PFSK-1 (cell line): Measurements from ENCODE around the gene EXOC7.

ENCODE experiments used
- FOXP2 ChIP-seq: optimal IDR thresholded peaks from 2 replicates; pipeline ENCODE3; 2011; ENCODE audit warnings: borderline replicate concordance, control low read depth, inconsistent platforms; ENCODE audit not compliant: insufficient read depth; ENCODE audit errors: extremely low read length, extremely low read depth
- POLR2AphosphoS5 ChIP-seq: IDR thresholded peaks from 2 replicates; pipeline ENCODE4 v1.6.1; 2012; ENCODE audit warnings: low read depth, mild to moderate bottlenecking, control low read depth, low read length, moderate library complexity
- REST ChIP-seq, 2 experiments: IDR thresholded peaks; 2 replicates each; pipeline versions ENCODE4 v1.6.1 to v1.8.0; 2011 to 2012; ENCODE audit warnings: low read depth in 2 of 2, low read length in 2 of 2, control low read depth in 1 of 2, inconsistent platforms in 1 of 2, mild to moderate bottlenecking in 1 of 2, moderate library complexity in 1 of 2; ENCODE audit not compliant: insufficient read depth in 1 of 2
- SIN3A ChIP-seq: IDR thresholded peaks from 2 replicates; pipeline ENCODE4 v1.6.1; 2012; ENCODE audit warnings: mild to moderate bottlenecking, low read length, moderate library complexity, borderline replicate concordance; ENCODE audit not compliant: insufficient read depth
- TAF1 ChIP-seq: IDR thresholded peaks from 2 replicates; pipeline ENCODE4 v1.6.1; 2012; ENCODE audit warnings: low read length, control low read depth, borderline replicate concordance; ENCODE audit not compliant: insufficient read depth

EXOC7 gene

DNA sequence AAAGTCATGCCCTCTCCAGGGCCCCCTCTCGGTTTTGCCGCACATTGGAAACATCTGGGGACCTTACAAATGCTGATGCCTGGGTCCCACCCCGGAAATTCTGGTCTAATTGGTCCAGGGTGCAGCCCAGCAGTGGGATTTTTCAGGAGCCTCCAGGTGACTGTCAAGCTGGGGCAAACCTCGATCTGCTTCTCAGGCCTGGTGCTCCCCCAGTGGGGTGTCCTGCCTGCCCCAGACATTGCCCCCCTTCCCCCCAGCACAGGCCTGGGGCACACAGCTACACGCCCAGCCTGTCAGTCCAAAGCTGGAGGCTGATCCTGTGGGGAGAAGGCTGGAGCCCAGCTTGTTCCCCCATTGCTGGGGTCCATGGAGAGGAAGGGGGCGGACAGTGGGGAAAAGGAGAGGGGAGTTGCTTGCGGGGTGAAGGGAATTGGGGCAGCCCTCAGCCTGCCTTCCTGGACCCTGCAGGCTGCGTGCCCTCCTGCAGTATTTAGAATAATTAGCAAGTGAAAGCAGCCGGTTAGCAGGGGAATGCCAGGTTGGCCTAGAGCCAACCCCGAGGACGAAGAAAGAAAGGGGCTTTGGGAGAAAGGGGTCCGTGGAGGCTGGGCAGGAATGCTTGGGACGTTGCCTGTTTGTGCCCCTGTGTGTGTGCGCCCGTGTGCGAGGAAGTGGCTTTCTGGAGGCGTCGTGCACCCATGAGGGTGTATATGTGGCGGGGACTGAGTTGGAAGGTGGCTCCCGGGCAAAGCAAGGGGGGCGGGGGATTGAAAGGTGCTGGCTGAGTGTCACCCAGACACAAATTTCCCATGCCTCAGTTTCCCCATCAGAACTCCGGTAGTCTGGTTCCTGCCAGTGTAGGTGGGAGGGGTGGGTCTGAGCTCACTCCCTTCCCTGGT is 31.6 kb upstream of the EXOC7 start:
- TF ChIP-seq REST (IDR thresholded peaks at IDR 0.05; ENCODE audit: insufficient read depth in 1 of 2, low read depth in 2 of 2, low read length in 2 of 2) (no peak), FOXP2 (no peak), POLR2AphosphoS5 (no peak), TAF1 (no peak)

GRCh38 chr17:76132574-76133338 is 29.2 kb upstream of the EXOC7 start:
- TF ChIP-seq POLR2AphosphoS5 (no peak), SIN3A (no peak), FOXP2 (no peak), TAF1 (no peak), REST (IDR thresholded peaks at IDR 0.05; ENCODE audit: insufficient read depth in 1 of 2, low read depth in 2 of 2, low read length in 2 of 2) (no peak)

DNA sequence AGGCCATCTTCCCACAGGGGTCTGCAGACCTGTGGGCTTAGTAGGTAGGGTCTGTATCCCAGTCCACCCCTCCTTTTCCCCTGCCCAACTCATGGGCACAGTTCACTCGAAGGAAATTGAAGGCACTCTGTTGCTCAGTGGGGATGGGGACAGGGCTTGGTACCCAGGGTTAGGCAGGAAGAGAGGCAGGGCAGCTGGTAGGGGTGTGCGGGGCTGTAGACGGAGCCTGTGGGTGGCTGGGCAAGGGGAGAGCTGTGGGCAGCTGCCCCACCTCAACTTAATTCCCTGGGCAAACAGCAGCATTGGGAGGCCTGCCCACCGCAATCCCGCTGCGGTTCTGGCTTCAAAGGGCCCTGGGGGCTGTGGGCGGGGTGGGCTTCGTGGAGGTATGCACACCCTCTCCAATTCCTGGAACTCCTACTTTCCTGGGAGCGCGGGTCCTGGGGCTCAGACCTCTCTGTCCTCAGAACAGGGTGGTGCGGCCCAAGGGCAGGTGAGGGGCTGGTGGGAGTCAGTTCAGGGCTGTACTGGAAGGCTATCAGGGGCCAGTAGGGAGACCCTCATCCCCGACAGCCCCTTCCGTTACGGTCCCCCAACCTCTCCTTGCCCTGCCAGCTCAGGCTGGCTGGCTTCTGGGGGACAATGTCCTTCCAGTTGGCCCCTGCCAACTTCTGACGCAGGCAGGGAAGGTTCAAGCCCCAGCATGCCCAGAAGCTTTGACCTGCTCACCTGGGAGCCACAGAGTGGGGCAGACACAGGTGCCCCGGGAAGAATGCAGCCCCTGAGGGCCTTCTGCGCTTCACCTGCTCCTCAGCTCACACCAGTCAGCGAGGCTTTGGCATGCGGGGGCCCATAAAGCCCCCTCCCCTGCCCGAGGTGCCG is 28.3 kb upstream of the EXOC7 start:
- TF ChIP-seq POLR2AphosphoS5: no peak
- TF ChIP-seq SIN3A: no peak
- TF ChIP-seq TAF1: no peak
- TF ChIP-seq REST (IDR thresholded peaks at IDR 0.05; ENCODE audit: insufficient read depth in 1 of 2, low read depth in 2 of 2, low read length in 2 of 2): no peak
- no peak for TF ChIP-seq FOXP2

- TF ChIP-seq TAF1 (no peak), REST (IDR thresholded peaks at IDR 0.05; ENCODE audit: insufficient read depth in 1 of 2, low read depth in 2 of 2, low read length in 2 of 2) (no peak), POLR2AphosphoS5 (no peak), FOXP2 (no peak), SIN3A (no peak)
Measured at GRCh38 chr17:76131051-76131691, 27.6 kb upstream of the EXOC7 start.
